Measurements from ENCODE around the gene HBQ1. TPM values are rescaled to one million over a fixed set of nuclear protein-coding genes. Genes with fewer than 3 reads are reported as not detected.

Gene HBQ1
- total RNA-seq, 1 donor = not detected

DNA sequence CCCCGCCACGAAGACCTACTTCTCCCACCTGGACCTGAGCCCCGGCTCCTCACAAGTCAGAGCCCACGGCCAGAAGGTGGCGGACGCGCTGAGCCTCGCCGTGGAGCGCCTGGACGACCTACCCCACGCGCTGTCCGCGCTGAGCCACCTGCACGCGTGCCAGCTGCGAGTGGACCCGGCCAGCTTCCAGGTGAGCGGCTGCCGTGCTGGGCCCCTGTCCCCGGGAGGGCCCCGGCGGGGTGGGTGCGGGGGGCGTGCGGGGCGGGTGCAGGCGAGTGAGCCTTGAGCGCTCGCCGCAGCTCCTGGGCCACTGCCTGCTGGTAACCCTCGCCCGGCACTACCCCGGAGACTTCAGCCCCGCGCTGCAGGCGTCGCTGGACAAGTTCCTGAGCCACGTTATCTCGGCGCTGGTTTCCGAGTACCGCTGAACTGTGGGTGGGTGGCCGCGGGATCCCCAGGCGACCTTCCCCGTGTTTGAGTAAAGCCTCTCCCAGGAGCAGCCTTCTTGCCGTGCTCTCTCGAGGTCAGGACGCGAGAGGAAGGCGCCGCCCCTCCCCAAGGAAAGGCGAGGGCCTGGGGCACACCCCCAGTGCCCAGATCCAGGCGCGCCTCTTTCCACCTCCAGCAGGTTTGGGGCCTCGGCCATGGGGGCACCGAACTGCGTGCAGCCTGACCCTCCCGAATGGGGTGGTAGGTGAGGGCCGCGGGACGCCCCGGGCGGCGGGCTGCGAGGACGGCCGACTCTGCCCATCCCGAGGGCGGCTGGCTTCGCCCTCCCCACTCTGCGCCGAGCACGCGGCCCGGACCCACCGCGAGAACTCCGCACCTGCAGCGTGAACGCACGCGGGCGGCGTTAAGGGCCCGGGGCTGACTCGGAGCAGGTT is 664 bp downstream of the HBQ1 start:
- Histone ChIP-seq H3K27me3 (ENCODE audit: insufficient read depth, low read length) (peaks cover 28% of the 10 kb centered on the region), H3K79me2 (ENCODE audit: insufficient read depth, low read length) (no peaks in the 10 kb centered on the region), H3K4me3 (ENCODE audit: insufficient read depth, low read length) (peak overlapping the region; percentile 59), H4K20me1 (ENCODE audit: insufficient read depth, low read length) (peaks cover 20% of the 10 kb centered on the region), H3K4me1 (ENCODE audit: insufficient read depth, low read length) (peaks cover 8% of the 10 kb centered on the region), H3K36me3 (ENCODE audit: insufficient read depth, low read length) (peaks cover 4% of the 10 kb centered on the region), H3K27ac (ENCODE audit: low read depth, low read length) (no peak overlapping the region), H3K4me2 (ENCODE audit: insufficient read depth, low read length) (peak overlapping the region; percentile 50), H2AFZ (ENCODE audit: low read length) (no peak overlapping the region), H3K9me3 (ENCODE audit: low read depth, low read length) (no peaks in the 10 kb centered on the region)
- peak; percentile 93 for DNase-seq (ENCODE audit: insufficient read length, low spot score, missing footprints)
- TF ChIP-seq, protein P1, sequence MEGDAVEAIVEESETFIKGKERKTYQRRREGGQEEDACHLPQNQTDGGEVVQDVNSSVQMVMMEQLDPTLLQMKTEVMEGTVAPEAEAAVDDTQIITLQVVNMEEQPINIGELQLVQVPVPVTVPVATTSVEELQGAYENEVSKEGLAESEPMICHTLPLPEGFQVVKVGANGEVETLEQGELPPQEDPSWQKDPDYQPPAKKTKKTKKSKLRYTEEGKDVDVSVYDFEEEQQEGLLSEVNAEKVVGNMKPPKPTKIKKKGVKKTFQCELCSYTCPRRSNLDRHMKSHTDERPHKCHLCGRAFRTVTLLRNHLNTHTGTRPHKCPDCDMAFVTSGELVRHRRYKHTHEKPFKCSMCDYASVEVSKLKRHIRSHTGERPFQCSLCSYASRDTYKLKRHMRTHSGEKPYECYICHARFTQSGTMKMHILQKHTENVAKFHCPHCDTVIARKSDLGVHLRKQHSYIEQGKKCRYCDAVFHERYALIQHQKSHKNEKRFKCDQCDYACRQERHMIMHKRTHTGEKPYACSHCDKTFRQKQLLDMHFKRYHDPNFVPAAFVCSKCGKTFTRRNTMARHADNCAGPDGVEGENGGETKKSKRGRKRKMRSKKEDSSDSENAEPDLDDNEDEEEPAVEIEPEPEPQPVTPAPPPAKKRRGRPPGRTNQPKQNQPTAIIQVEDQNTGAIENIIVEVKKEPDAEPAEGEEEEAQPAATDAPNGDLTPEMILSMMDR (IDR thresholded peaks at IDR 0.05; ENCODE audit: extremely low read depth, low read depth, low read length) = no peak

DNA sequence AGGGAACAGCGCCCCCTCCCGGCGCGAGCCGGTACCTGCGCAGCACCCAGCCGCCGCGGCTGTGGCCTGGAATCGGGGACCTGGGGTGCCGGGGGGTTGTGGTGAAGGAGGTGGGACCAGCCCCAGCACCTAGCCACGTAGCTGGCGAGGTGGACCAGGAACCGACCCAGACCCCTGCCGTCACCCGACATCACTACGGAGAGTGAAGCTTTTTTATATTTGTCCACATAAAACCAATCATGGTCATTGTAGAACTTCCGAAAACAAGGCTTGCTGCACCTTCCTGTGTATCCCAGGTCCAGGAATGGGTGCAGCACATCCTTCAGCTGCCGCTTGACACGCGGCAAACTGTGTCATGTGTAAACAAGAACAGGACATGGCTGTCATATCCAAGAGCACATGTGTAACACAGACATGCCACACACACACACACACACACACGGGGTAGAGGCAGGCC is 1.3 kb downstream of the HBQ1 start:
- Histone ChIP-seq H4K20me1 (ENCODE audit: insufficient read depth, low read length) (peaks cover 20% of the 10 kb centered on the region), H3K27ac (ENCODE audit: low read depth, low read length) (no peak overlapping the region), H3K4me2 (ENCODE audit: insufficient read depth, low read length) (peak overlapping the region; percentile 50), H3K79me2 (ENCODE audit: insufficient read depth, low read length) (no peaks in the 10 kb centered on the region), H2AFZ (ENCODE audit: low read length) (no peak overlapping the region), H3K4me1 (ENCODE audit: insufficient read depth, low read length) (peaks cover 8% of the 10 kb centered on the region), H3K36me3 (ENCODE audit: insufficient read depth, low read length) (peaks cover 4% of the 10 kb centered on the region), H3K9me3 (ENCODE audit: low read depth, low read length) (no peaks in the 10 kb centered on the region), H3K4me3 (ENCODE audit: insufficient read depth, low read length) (no peak overlapping the region), H3K27me3 (ENCODE audit: insufficient read depth, low read length) (peaks cover 28% of the 10 kb centered on the region)
- DNase-seq (ENCODE audit: insufficient read length, low spot score, missing footprints) = peak; percentile 99
- TF ChIP-seq, protein P1 (IDR thresholded peaks at IDR 0.05; ENCODE audit: extremely low read depth, low read depth, low read length) = peak; percentile 77

DNA sequence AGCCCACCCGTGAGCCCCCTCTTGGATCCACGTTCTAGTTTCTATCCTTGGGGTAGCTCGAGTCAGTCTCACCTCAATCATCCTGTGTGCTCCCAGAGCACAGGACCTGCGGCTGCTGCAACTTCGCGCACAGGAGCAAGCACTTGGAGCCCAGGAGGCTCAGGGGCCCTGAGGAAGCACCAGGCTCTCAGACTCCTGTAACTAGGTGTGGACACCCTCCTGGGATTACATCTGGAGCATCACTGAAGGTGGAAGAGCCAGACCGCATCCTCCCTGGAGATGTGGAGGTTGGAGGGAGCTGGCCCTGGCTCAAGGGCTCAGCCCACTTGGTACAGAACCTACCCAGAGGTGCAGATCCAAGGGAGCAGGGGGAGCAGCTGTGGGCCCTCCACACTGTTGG is 2.7 kb downstream of the HBQ1 start:
- H4K20me1 ChIP-seq (ENCODE audit: insufficient read depth, low read length) = peaks cover 20% of the 10 kb centered on the region
- H3K4me1 ChIP-seq (ENCODE audit: insufficient read depth, low read length) = peaks cover 8% of the 10 kb centered on the region
- peak; percentile 85 for DNase-seq (ENCODE audit: insufficient read length, low spot score, missing footprints)
- TF ChIP-seq, protein P1 (IDR thresholded peaks at IDR 0.05; ENCODE audit: extremely low read depth, low read depth, low read length) = no peak
- no peaks in the 10 kb centered on the region for H3K79me2 ChIP-seq (ENCODE audit: insufficient read depth, low read length)
- no peak overlapping the region for H2AFZ ChIP-seq (ENCODE audit: low read length)
- H3K9me3 ChIP-seq (ENCODE audit: low read depth, low read length) = no peaks in the 10 kb centered on the region
- no peak overlapping the region for H3K4me2 ChIP-seq (ENCODE audit: insufficient read depth, low read length)
- H3K27ac ChIP-seq (ENCODE audit: low read depth, low read length) = no peak overlapping the region
- peaks cover 13% of the 10 kb centered on the region for H3K36me3 ChIP-seq (ENCODE audit: insufficient read depth, low read length)
- no peak overlapping the region for H3K4me3 ChIP-seq (ENCODE audit: insufficient read depth, low read length)
- H3K27me3 ChIP-seq (ENCODE audit: insufficient read depth, low read length) = peaks cover 19% of the 10 kb centered on the region

DNA sequence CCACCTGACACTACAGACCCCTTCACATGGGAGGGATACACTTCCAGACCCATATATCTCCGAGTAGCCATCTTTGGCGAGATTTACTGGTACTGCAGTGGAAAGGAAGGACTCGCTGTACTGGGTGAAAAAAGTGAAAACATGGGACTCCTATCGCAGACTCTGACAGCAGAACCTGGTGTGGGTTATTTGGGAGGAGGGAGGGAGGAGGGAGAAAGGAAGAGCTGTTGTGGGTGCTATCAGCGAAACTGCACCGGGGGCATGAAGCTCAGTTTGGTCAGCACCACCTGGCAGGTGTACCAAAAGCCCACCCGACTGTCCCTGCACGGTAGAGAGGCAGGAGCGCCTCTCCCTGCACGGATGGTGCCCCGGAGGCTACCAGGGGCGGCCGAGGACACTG is 5.0 kb downstream of the HBQ1 start:
- H4K20me1 ChIP-seq (ENCODE audit: insufficient read depth, low read length) = peaks cover 26% of the 10 kb centered on the region
- TF ChIP-seq, protein P1 (IDR thresholded peaks at IDR 0.05; ENCODE audit: extremely low read depth, low read depth, low read length) = no peak
- H3K27me3 ChIP-seq (ENCODE audit: insufficient read depth, low read length) = no peaks in the 10 kb centered on the region
- peak; percentile 61 for DNase-seq (ENCODE audit: insufficient read length, low spot score, missing footprints)
- H3K4me3 ChIP-seq (ENCODE audit: insufficient read depth, low read length) = no peak overlapping the region
- H3K4me2 ChIP-seq (ENCODE audit: insufficient read depth, low read length) = no peak overlapping the region
- no peak overlapping the region for H3K27ac ChIP-seq (ENCODE audit: low read depth, low read length)
- no peaks in the 10 kb centered on the region for H3K79me2 ChIP-seq (ENCODE audit: insufficient read depth, low read length)
- no peak overlapping the region for H2AFZ ChIP-seq (ENCODE audit: low read length)
- H3K36me3 ChIP-seq (ENCODE audit: insufficient read depth, low read length) = peaks cover 35% of the 10 kb centered on the region
- peaks cover 8% of the 10 kb centered on the region for H3K4me1 ChIP-seq (ENCODE audit: insufficient read depth, low read length)
- no peaks in the 10 kb centered on the region for H3K9me3 ChIP-seq (ENCODE audit: low read depth, low read length)
